ENCODE results near the gene MAPK1IP1L. TPM values are rescaled to one million over a fixed set of nuclear protein-coding genes. Genes with fewer than 3 reads are reported as not detected.

Gene MAPK1IP1L
- polyA plus RNA-seq, 1 of the 3 experiments (the other 2 are of a cell fraction): 129 TPM

- H2AFZ ChIP-seq (ENCODE audit: low read depth): no peak overlapping the region
- peaks cover 100% of the 10 kb centered on the region for H3K79me2 ChIP-seq (ENCODE audit: insufficient read depth)
- peaks cover 91% of the 10 kb centered on the region for H4K20me1 ChIP-seq (ENCODE audit: insufficient read depth)
- no peaks in the 10 kb centered on the region for H3K27me3 ChIP-seq (ENCODE audit: insufficient read depth)
- H3K4me2 ChIP-seq: no peak overlapping the region
- over 99% methylated on average over 5 of the region's 5 CpGs for WGBS (ENCODE audit: low lambda C conversion rate)
- peaks cover 11 to 14% of the 10 kb centered on the region in 2 experiments; a peak in 3 of 4 replicates for H3K4me1 ChIP-seq (ENCODE audit: control insufficient read depth in 1 of 2, insufficient read depth in 2 of 2, low read depth in 1 of 2, low read length in 1 of 2)
- DNase-seq: no peak
- H3K9me2 ChIP-seq: no peaks in the 10 kb centered on the region
- no peak overlapping the region for H3K27ac ChIP-seq (ENCODE audit: low read depth in 2 of 2, low read length in 1 of 2)
- no peak overlapping the region for H3K9ac ChIP-seq
- POLR2A ChIA-PET: no interaction called here
- no peaks in the 10 kb centered on the region for H3K9me3 ChIP-seq
- TF ChIP-seq RCOR1 (IDR thresholded peaks at IDR 0.05; ENCODE audit: low read length): no peak
- no peak for TF ChIP-seq ZBTB33 (IDR thresholded peaks at IDR 0.05; ENCODE audit: borderline replicate concordance, low read depth)
- H3F3A ChIP-seq (replicated peaks; ENCODE audit: insufficient read depth): peaks cover 7% of the 10 kb centered on the region
- no peak overlapping the region for H3K4me3 ChIP-seq (ENCODE audit: low read depth in 2 of 2, low read length in 1 of 2)
- CTCF ChIA-PET: interaction anchor here (1.0 kb wide), 1 partner anchor 11 kb away, joined by 4 read pairs; no protein-coding TSS in a partner anchor
- H3K36me3 ChIP-seq (replicated peaks in 1 of 2; ENCODE audit: control insufficient read depth in 1 of 2, insufficient read depth in 2 of 2, low read length in 1 of 2): peaks cover 44 to 87% of the 10 kb centered on the region in 2 experiments
Observed at GRCh38 chr14:55057919-55058318, 6.5 kb downstream of the MAPK1IP1L start.

- H3K27me3 ChIP-seq (ENCODE audit: insufficient read depth): no peaks in the 10 kb centered on the region
- peaks cover 96% of the 10 kb centered on the region for H4K20me1 ChIP-seq (ENCODE audit: insufficient read depth)
- no peak overlapping the region for H3K27ac ChIP-seq (ENCODE audit: low read depth in 2 of 2, low read length in 1 of 2)
- no peak overlapping the region for H3K9ac ChIP-seq
- H2AFZ ChIP-seq (ENCODE audit: low read depth): no peak overlapping the region
- H3K4me2 ChIP-seq: no peak overlapping the region
- no peak overlapping the region for H3K4me3 ChIP-seq (ENCODE audit: low read depth in 2 of 2, low read length in 1 of 2)
- WGBS (ENCODE audit: low lambda C conversion rate): 97% methylated on average over 5 of the region's 5 CpGs
- no peaks in the 10 kb centered on the region for H3K9me2 ChIP-seq
- no peak for DNase-seq
- peaks cover 46 to 90% of the 10 kb centered on the region in 2 experiments for H3K36me3 ChIP-seq (replicated peaks in 1 of 2; ENCODE audit: control insufficient read depth in 1 of 2, insufficient read depth in 2 of 2, low read length in 1 of 2)
- ChIA-PET POLR2A (no interaction called here), CTCF (interaction anchor here (0.7 to 1.8 kb wide), 3 partner anchors 8 to 49 kb away, joined by 3 to 8 read pairs (median 3); partner anchors contain the start of gene MAPK1IP1L)
- peaks cover 100% of the 10 kb centered on the region for H3K79me2 ChIP-seq (ENCODE audit: insufficient read depth)
- no peaks in the 10 kb centered on the region for H3K9me3 ChIP-seq
- peaks cover 9% of the 10 kb centered on the region for H3F3A ChIP-seq (replicated peaks; ENCODE audit: insufficient read depth)
- H3K4me1 ChIP-seq (ENCODE audit: control insufficient read depth in 1 of 2, insufficient read depth in 2 of 2, low read depth in 1 of 2, low read length in 1 of 2): peaks cover 7 to 9% of the 10 kb centered on the region in 2 experiments; a peak in 3 of 4 replicates
- TF ChIP-seq FOSL2 (IDR thresholded peaks at IDR 0.05; ENCODE audit: borderline replicate concordance, low read depth) (no peak), TAF1 (IDR thresholded peaks at IDR 0.05; ENCODE audit: borderline replicate concordance, low read depth, low read length) (no peak), SIN3A (IDR thresholded peaks at IDR 0.05; ENCODE audit: borderline replicate concordance, low read depth, low read length) (no peak), FOXJ3 (CRISPR knock-in tag; IDR thresholded peaks at IDR 0.05) (no peak), TEAD4 (IDR thresholded peaks at IDR 0.05; ENCODE audit: borderline replicate concordance, insufficient read depth) (no peak), GATA2 (CRISPR knock-in tag; IDR thresholded peaks at IDR 0.05) (no peak), EP300 (IDR thresholded peaks at IDR 0.05; ENCODE audit: borderline replicate concordance in 1 of 2, low read depth in 1 of 2, low read length in 1 of 2) (no peak), CTCF (IDR thresholded peaks at IDR 0.05) (no peak), USF1 (IDR thresholded peaks at IDR 0.05; ENCODE audit: borderline replicate concordance, low read depth) (no peak), POLR2AphosphoS5 (IDR thresholded peaks at IDR 0.05; ENCODE audit: low read depth, low read length) (no peak), EZH2phosphoT487 (IDR thresholded peaks at IDR 0.05; ENCODE audit: borderline replicate concordance, low read depth) (no peak), MXI1 (IDR thresholded peaks at IDR 0.05; ENCODE audit: low read depth, low read length) (no peak), REST (IDR thresholded peaks at IDR 0.05; ENCODE audit: low read depth, low read length) (no peak), IRF3 (IDR thresholded peaks at IDR 0.05; ENCODE audit: low read depth, low read length) (no peak), MAX (IDR thresholded peaks at IDR 0.05; ENCODE audit: low read depth) (no peak)
Observed at GRCh38 chr14:55059333-55059732, 7.9 kb downstream of the MAPK1IP1L start.
